GM19324 (cell line): ENCODE measurements around the gene AMBP.

ENCODE experiments used
- ATAC-seq: cut with Tn5 transposase; IDR thresholded peaks from one replicate; pipeline ENCODE4 v1.9.1; 2021; ENCODE audit warnings: mild to moderate bottlenecking, moderate library complexity; ENCODE audit not compliant: unreplicated experiment, low FRiP score

AMBP gene

GRCh38 chr9:114114364-114114763, 36.3 kb upstream of the AMBP start:
- ATAC-seq = no peak

GRCh38 chr9:114112778-114113584, 34.9 kb upstream of the AMBP start:
- ATAC-seq = no peak

GRCh38 chr9:114112325-114112724, 34.2 kb upstream of the AMBP start:
- no peak for ATAC-seq

- ATAC-seq = no peak
Observed at GRCh38 chr9:114110180-114110579, 32.1 kb upstream of the AMBP start.

- ATAC-seq = no peak
Observed at GRCh38 chr9:114109124-114109523, 31.0 kb upstream of the AMBP start.

- ATAC-seq = peak; percentile 49
Observed at GRCh38 chr9:114108016-114108833, 30.1 kb upstream of the AMBP start.

GRCh38 chr9:114107286-114108001, 29.3 kb upstream of the AMBP start:
- ATAC-seq = no peak

GRCh38 chr9:114105236-114105635, 27.1 kb upstream of the AMBP start:
- no peak for ATAC-seq

- ATAC-seq = no peak
Observed at GRCh38 chr9:114102484-114102883, 24.4 kb upstream of the AMBP start.

GRCh38 chr9:114100536-114100935, 22.4 kb upstream of the AMBP start:
- ATAC-seq = no peak

GRCh38 chr9:114099669-114100270, 21.7 kb upstream of the AMBP start:
- no peak for ATAC-seq

- ATAC-seq = no peak
Observed at GRCh38 chr9:114098936-114099668, 21.0 kb upstream of the AMBP start, which contains the start of gene KIF12. Gene KIF12 (minus strand): TSS chr9:114099292. CDS start chr9:114099276, 16 bp downstream.

GRCh38 chr9:114098021-114098935, 20.2 kb upstream of the AMBP start:
- ATAC-seq = no peak

- no peak for ATAC-seq
Observed at GRCh38 chr9:114097613-114098020, 19.5 kb upstream of the AMBP start.

- no peak for ATAC-seq
Observed at GRCh38 chr9:114096866-114097612, 18.9 kb upstream of the AMBP start.

- no peak for ATAC-seq
Observed at GRCh38 chr9:114096041-114096511, 18.0 kb upstream of the AMBP start.

GRCh38 chr9:114094971-114095370, 16.9 kb upstream of the AMBP start:
- ATAC-seq = no peak
